Adrenal gland (tissue), 5 donors: Measurements from ENCODE around the gene HSDL2.

ENCODE experiments used
- POLR2A ChIP-seq, 2 donors: fragments of 450-650 bp; IDR thresholded peaks; one replicate each; pipeline ENCODE4 v1.6.1; 2017; ENCODE audit warnings: antibody characterized with exemption in 2 of 2, mild to moderate bottlenecking in 2 of 2, moderate library complexity in 1 of 2
- TF ChIP-seq, protein P1 (sequence below), 6 experiments: fragments of 450-650 bp in 4 of 6; fragments of 200-600 bp in 2 of 6; sonication (generic) in 1 of 6; IDR thresholded peaks; 1 replicate in 5 of 6; 2 replicates in 1 of 6; pipeline versions ENCODE4 v1.5.1 to v1.8.0; 2016 to 2021; ENCODE audit warnings: antibody characterized with exemption in 6 of 6, mild to moderate bottlenecking in 2 of 6, moderate library complexity in 1 of 6
- donor health status: DM: no; HTN: no; CAD: no.

DNA sequence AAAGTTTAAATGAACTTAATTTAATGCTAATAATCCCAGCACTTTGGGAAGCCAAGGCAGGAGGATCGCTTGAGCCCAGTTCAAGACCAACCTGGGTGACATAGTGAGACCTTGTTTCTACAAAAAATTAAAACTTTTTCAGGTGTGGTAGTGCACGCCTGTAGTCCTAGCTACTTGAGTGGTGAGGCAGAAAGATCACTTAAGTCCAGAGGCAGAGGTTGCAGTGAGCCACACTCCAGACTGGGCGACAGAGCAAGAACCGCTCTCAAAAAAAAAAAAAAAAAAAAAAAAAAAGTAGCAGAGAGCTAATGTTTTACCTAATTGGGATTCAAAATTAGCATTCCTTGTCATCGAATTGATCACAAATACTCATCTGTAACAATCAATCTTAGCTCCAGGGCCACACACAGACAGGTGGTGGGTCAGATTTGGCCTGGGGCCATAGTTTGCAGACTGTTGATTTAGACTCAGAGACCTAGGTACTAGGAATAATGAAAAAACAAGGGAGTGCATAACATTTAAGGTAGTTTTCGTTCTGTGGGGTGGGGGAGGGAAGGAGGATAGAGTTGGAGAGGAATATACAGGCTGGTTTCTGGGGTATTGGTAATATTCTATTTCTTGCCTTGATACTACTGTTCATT, 21.4 kb downstream of the HSDL2 start:
- no peak for TF ChIP-seq POLR2A (IDR thresholded peaks at IDR 0.05)
- TF ChIP-seq, protein P1, sequence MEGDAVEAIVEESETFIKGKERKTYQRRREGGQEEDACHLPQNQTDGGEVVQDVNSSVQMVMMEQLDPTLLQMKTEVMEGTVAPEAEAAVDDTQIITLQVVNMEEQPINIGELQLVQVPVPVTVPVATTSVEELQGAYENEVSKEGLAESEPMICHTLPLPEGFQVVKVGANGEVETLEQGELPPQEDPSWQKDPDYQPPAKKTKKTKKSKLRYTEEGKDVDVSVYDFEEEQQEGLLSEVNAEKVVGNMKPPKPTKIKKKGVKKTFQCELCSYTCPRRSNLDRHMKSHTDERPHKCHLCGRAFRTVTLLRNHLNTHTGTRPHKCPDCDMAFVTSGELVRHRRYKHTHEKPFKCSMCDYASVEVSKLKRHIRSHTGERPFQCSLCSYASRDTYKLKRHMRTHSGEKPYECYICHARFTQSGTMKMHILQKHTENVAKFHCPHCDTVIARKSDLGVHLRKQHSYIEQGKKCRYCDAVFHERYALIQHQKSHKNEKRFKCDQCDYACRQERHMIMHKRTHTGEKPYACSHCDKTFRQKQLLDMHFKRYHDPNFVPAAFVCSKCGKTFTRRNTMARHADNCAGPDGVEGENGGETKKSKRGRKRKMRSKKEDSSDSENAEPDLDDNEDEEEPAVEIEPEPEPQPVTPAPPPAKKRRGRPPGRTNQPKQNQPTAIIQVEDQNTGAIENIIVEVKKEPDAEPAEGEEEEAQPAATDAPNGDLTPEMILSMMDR (IDR thresholded peaks at IDR 0.05) = no peak
